ENCODE measurements around the gene GOLM1. TPM values are rescaled to one million over a fixed set of nuclear protein-coding genes. Genes with fewer than 3 reads are reported as not detected.

Gene GOLM1
- total RNA-seq, 1 experiment from 2014 or later: 71.6 TPM

DNA sequence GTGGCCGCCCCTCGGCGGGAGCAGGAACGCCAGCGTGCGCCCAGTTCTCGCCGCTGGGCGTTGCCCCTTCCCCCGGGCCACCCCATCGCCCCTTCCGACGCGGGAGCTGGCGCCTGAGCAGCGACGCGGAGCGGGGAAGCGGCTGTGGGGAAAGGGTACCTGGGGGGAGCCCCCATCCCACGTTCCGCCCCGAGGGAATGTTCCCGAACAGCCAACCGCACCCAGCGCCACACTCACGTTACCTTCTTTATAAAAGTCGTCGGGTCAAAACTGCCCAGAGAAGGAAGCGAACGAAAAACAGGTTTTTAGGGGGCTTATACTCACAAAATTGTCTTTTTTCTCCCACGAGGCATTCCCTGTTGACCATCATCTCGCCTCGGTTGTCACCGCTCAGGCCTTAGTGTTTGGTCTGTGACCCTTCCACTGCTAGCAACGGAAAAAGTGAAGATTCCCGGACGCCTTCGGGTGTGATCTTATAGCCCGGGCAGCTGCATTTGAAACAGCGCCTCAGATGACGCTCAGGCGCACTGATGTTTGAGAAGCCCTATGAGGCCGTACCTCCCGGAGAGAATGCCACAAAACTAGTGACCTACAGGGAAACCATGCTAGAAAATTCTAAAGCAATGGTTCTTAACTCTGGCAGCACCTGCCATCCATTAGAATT, 475 bp upstream of the GOLM1 start:
- no peak overlapping the region for H3K18ac ChIP-seq (ENCODE audit: insufficient read length, low read depth, low read length)
- H4K91ac ChIP-seq (ENCODE audit: insufficient read length, low read depth, low read length): no peak overlapping the region
- Mint-ChIP-seq H3K36me3 (ENCODE audit: insufficient read depth in 1 of 3, low read depth in 3 of 3) (no peaks in the 10 kb centered on the region), H3K4me1 (peaks cover 31 to 37% of the 10 kb centered on the region in 2 experiments), H3K27me3 (ENCODE audit: low read depth) (peaks cover 37% of the 10 kb centered on the region), H3K9me3 (no peaks in the 10 kb centered on the region), H3K4me3 (peak overlapping the region; percentile 75 to 89), H3K27ac (peak overlapping the region in 1 of 3 experiments; percentile 84; a peak in 1 of 7 replicates)
- H3K23me2 ChIP-seq (ENCODE audit: insufficient read length, low read depth, low read length, poor library complexity, severe bottlenecking): peaks cover 13% of the 10 kb centered on the region
- H3K4ac ChIP-seq (ENCODE audit: low read depth, low read length): no peak overlapping the region
- H3K79me2 ChIP-seq (ENCODE audit: insufficient read depth, low read length): peaks cover 6% of the 10 kb centered on the region; the same call in 1 of the 2 replicates
- H2BK120ac ChIP-seq (ENCODE audit: low read depth, low read length, poor library complexity, severe bottlenecking): no peak overlapping the region
- H2BK12ac ChIP-seq (ENCODE audit: insufficient read length, low read depth, low read length): no peak overlapping the region
- H3K27me3 ChIP-seq (ENCODE audit: insufficient read depth, low read length): peaks cover 3% of the 10 kb centered on the region; the same call in 1 of the 2 replicates
- peak overlapping the region; percentile 77 for H3K4me2 ChIP-seq (ENCODE audit: insufficient read depth, insufficient read length, low read length)
- TF ChIP-seq, protein P1, sequence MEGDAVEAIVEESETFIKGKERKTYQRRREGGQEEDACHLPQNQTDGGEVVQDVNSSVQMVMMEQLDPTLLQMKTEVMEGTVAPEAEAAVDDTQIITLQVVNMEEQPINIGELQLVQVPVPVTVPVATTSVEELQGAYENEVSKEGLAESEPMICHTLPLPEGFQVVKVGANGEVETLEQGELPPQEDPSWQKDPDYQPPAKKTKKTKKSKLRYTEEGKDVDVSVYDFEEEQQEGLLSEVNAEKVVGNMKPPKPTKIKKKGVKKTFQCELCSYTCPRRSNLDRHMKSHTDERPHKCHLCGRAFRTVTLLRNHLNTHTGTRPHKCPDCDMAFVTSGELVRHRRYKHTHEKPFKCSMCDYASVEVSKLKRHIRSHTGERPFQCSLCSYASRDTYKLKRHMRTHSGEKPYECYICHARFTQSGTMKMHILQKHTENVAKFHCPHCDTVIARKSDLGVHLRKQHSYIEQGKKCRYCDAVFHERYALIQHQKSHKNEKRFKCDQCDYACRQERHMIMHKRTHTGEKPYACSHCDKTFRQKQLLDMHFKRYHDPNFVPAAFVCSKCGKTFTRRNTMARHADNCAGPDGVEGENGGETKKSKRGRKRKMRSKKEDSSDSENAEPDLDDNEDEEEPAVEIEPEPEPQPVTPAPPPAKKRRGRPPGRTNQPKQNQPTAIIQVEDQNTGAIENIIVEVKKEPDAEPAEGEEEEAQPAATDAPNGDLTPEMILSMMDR (conservative IDR thresholded peaks at IDR 0.05): no peak; the same call in 2 of the 3 replicates
- H2AK5ac ChIP-seq (ENCODE audit: insufficient read length, low read length): no peak overlapping the region
- peak; percentile 49 for DNase-seq
- H3K27ac ChIP-seq (ENCODE audit: insufficient read length, low read depth, low read length): no peak overlapping the region
- no peak overlapping the region for H3K56ac ChIP-seq (ENCODE audit: insufficient read length, low read depth, low read length)
- H3K79me1 ChIP-seq (ENCODE audit: insufficient read depth, low read depth, low read length, poor library complexity, severe bottlenecking): no peaks in the 10 kb centered on the region
- no peaks in the 10 kb centered on the region for H3K9me3 ChIP-seq (ENCODE audit: control insufficient read depth, low read depth, low read length)
- no peak overlapping the region for H2BK5ac ChIP-seq (ENCODE audit: insufficient read length, low read length)
- H3K14ac ChIP-seq (ENCODE audit: insufficient read depth, low read length): no peak overlapping the region
- no peak overlapping the region for H3K9ac ChIP-seq (ENCODE audit: extremely low read depth, insufficient read length, low read length)
- H3K23ac ChIP-seq (ENCODE audit: insufficient read length, low read depth, low read length): no peak overlapping the region
- peak overlapping the region; percentile 3 for H2AFZ ChIP-seq (ENCODE audit: low read length)
- no peak overlapping the region for H4K8ac ChIP-seq (replicated peaks; ENCODE audit: insufficient read length, low read depth, low read length)
- no peak overlapping the region for H2BK15ac ChIP-seq (ENCODE audit: low read depth, low read length)
- H3K4me1 ChIP-seq (ENCODE audit: insufficient read depth, low read length): no peaks in the 10 kb centered on the region; the same call in 1 of the 2 replicates
- peaks cover 2% of the 10 kb centered on the region for H4K20me1 ChIP-seq (ENCODE audit: control insufficient read depth, insufficient read depth, insufficient read length)
- H3T11ph ChIP-seq (ENCODE audit: low read length): no peak overlapping the region
- no CpG with 5 or more reads among the region's 45 CpGs for WGBS (ENCODE audit: extremely low coverage, insufficient read length, low lambda C conversion rate)
- H4K5ac ChIP-seq (ENCODE audit: insufficient read length, low read depth, low read length): no peak overlapping the region
- no peak overlapping the region for H2BK20ac ChIP-seq (ENCODE audit: low read depth, low read length, poor library complexity, severe bottlenecking)

Measured in H9 (cell line).